Stimulated activated naive B cell treated with anti-CD40 and anti-IgM and Interleukin-4, amounts not matched to agents 10 μg/mL and 1 μg/mL and 100 μg/mL, for 72 hours (primary cell): ENCODE results near the gene CFB.
"Not testable (repeated sequence)": the region's sequence is repeated elsewhere in the genome, so short reads cannot be mapped to it uniquely, and the experiment has no call there.

Source experiments
- ATAC-seq, 2 donors: fragments of 150-1000 bp; cut with Tn5 transposase; replicated peaks; 2 replicates each; pipeline ENCODE4 v1.10.0; 2021; ENCODE audit warnings: moderate library complexity in 1 of 2
- DNase-seq: peaks from one replicate; pipeline ENCODE4 v3.0.0; 2021
- H3K27ac Mint-ChIP-seq: one replicate; pipeline ENCODE4 v1.8.0; 2022; ENCODE audit warnings: mild to moderate bottlenecking, mixed read lengths
- H3K27me3 Mint-ChIP-seq, 2 donors: one replicate each; pipeline ENCODE4 v1.8.0; 2022; ENCODE audit warnings: mixed read lengths in 2 of 2
- H3K36me3 Mint-ChIP-seq, 2 donors: one replicate each; pipeline ENCODE4 v1.8.0; 2022; ENCODE audit warnings: mixed read lengths in 2 of 2, mild to moderate bottlenecking in 1 of 2
- H3K4me1 Mint-ChIP-seq, 2 donors: one replicate each; pipeline ENCODE4 v1.8.0; 2022; ENCODE audit warnings: mixed read lengths in 2 of 2, mild to moderate bottlenecking in 1 of 2
- H3K4me3 Mint-ChIP-seq, 2 donors: one replicate each; pipeline ENCODE4 v1.8.0; 2022; ENCODE audit warnings: mild to moderate bottlenecking in 2 of 2, mixed read lengths in 2 of 2, moderate library complexity in 1 of 2
- H3K9me3 Mint-ChIP-seq, 2 donors: one replicate each; pipeline ENCODE4 v1.8.0; 2022; ENCODE audit warnings: mixed read lengths in 2 of 2, mild to moderate bottlenecking in 1 of 2

Gene CFB

GRCh38 chr6:31980195-31980876 lies 34.4 kb downstream of the CFB start:
- not testable (repeated sequence) for ATAC-seq, DNase-seq, H3K4me1 Mint-ChIP-seq, H3K27me3 Mint-ChIP-seq, H3K9me3 Mint-ChIP-seq, H3K4me3 Mint-ChIP-seq, H3K27ac Mint-ChIP-seq
- H3K36me3 Mint-ChIP-seq, result peaks cover 6 to 21% of the 10 kb centered on the region in 2 donors

DNA sequence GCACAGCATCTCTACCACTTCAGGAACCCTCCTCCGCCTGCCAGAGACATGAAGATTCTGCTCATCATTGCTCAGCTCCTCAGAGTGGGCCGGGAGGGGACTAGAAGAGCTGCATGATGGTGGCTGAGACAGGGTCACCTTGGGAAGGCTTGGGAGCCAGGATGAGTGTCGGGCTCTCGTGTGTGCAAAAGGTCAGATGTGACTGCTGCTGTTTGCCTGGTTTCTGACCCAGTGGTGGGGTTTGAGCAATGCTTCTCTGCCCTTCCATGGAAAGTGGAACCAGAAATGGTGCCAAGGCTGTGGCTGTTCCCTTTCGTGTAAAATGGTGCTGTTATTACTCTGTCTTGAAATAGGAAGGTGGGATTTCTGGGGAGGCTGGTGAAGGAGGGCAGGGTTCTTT lies 35.1 kb downstream of the CFB start:
- H3K9me3 Mint-ChIP-seq, DNase-seq, ATAC-seq, H3K27ac Mint-ChIP-seq, H3K27me3 Mint-ChIP-seq, H3K4me1 Mint-ChIP-seq, H3K4me3 Mint-ChIP-seq: not testable (repeated sequence)
- peaks cover 2 to 17% of the 10 kb centered on the region in 2 donors for H3K36me3 Mint-ChIP-seq

DNA sequence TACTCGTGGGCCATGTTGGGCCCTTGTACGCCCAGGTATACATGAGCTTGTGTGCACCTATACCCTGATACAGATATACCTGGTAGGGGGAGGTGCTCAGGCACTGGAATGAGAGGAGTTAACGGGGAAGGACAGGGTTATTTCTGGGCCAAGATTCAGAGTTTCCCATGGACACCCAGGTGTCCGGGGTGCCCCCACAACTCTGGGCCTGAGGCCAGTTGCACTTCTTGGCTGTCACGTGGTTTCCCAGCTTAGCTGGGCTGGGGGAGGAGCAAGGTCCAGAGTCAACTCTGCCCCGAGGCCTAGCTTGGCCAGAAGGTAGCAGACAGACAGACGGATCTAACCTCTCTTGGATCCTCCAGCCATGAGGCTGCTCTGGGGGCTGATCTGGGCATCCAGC lies 35.8 kb downstream of the CFB start, which contains the start of gene C4A:
Gene C4A, plus strand, starts transcription at position 314 of the 400 bp plus-strand sequence. Its CDS starts 51 bp downstream, at position 365.
- H3K36me3 Mint-ChIP-seq, result peaks cover 2 to 16% of the 10 kb centered on the region in 2 donors
- not testable (repeated sequence) for H3K27me3 Mint-ChIP-seq, ATAC-seq, H3K4me3 Mint-ChIP-seq, DNase-seq, H3K4me1 Mint-ChIP-seq, H3K9me3 Mint-ChIP-seq, H3K27ac Mint-ChIP-seq

DNA sequence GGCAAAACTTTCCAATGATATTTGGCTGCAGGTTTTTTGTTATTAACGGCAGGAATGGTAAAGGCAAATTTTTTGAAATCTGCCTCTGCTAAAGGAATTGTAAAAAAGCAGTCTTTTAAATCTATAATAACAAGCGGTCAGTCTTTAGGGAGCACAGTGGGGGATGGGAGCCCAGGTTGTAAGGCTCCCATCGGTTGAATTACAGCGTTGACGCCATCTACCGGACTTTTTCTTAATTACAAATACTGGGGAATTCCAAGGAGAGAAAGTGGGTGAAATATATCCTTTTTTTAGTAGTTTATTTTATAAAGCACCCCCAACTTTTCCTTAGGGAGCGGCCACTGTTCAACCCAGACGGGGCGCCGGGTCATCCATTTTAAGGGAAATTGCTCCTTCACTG lies 43.5 kb downstream of the CFB start:
- H3K36me3 Mint-ChIP-seq, result not testable (repeated sequence)

GRCh38 chr6:31994421-31994820 lies 48.5 kb downstream of the CFB start:
- not testable (repeated sequence) for ATAC-seq

More for the DNA sequence above, 43.5 kb downstream of the CFB start:
- H3K4me3 Mint-ChIP-seq, ATAC-seq, H3K4me1 Mint-ChIP-seq, H3K27ac Mint-ChIP-seq, H3K27me3 Mint-ChIP-seq, H3K9me3 Mint-ChIP-seq, DNase-seq: not testable (repeated sequence)

GRCh38 chr6:31996385-31996784 lies 50.5 kb downstream of the CFB start:
- not testable (repeated sequence) for DNase-seq, H3K4me3 Mint-ChIP-seq, ATAC-seq, H3K27ac Mint-ChIP-seq, H3K36me3 Mint-ChIP-seq, H3K9me3 Mint-ChIP-seq, H3K4me1 Mint-ChIP-seq, H3K27me3 Mint-ChIP-seq

More at GRCh38 chr6:31994421-31994820, 48.5 kb downstream of the CFB start:
- H3K4me3 Mint-ChIP-seq, H3K27ac Mint-ChIP-seq, H3K36me3 Mint-ChIP-seq, DNase-seq, H3K27me3 Mint-ChIP-seq, H3K9me3 Mint-ChIP-seq, H3K4me1 Mint-ChIP-seq: not testable (repeated sequence)
